WI38 (cell line): ENCODE measurements around the gene MCRIP2.

ENCODE experiments used
- H3K4me3 ChIP-seq: 2 replicates; pipeline ENCODE4 v1.5.1; 2011; ENCODE audit warnings: low read depth, mild to moderate bottlenecking, control low read depth, low read length
- TF ChIP-seq, protein P1 (sequence below): IDR thresholded peaks from 2 replicates; pipeline ENCODE4 v1.5.1; 2012; ENCODE audit warnings: low read depth, mild to moderate bottlenecking, control low read depth, low read length

Gene MCRIP2

GRCh38 chr16:640614-641013, 1.0 kb upstream of the MCRIP2 start:
- H3K4me3 ChIP-seq, result peak overlapping the region; percentile 75; the same call in 1 of the 2 replicates
- TF ChIP-seq, protein P1, sequence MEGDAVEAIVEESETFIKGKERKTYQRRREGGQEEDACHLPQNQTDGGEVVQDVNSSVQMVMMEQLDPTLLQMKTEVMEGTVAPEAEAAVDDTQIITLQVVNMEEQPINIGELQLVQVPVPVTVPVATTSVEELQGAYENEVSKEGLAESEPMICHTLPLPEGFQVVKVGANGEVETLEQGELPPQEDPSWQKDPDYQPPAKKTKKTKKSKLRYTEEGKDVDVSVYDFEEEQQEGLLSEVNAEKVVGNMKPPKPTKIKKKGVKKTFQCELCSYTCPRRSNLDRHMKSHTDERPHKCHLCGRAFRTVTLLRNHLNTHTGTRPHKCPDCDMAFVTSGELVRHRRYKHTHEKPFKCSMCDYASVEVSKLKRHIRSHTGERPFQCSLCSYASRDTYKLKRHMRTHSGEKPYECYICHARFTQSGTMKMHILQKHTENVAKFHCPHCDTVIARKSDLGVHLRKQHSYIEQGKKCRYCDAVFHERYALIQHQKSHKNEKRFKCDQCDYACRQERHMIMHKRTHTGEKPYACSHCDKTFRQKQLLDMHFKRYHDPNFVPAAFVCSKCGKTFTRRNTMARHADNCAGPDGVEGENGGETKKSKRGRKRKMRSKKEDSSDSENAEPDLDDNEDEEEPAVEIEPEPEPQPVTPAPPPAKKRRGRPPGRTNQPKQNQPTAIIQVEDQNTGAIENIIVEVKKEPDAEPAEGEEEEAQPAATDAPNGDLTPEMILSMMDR, result no peak

DNA sequence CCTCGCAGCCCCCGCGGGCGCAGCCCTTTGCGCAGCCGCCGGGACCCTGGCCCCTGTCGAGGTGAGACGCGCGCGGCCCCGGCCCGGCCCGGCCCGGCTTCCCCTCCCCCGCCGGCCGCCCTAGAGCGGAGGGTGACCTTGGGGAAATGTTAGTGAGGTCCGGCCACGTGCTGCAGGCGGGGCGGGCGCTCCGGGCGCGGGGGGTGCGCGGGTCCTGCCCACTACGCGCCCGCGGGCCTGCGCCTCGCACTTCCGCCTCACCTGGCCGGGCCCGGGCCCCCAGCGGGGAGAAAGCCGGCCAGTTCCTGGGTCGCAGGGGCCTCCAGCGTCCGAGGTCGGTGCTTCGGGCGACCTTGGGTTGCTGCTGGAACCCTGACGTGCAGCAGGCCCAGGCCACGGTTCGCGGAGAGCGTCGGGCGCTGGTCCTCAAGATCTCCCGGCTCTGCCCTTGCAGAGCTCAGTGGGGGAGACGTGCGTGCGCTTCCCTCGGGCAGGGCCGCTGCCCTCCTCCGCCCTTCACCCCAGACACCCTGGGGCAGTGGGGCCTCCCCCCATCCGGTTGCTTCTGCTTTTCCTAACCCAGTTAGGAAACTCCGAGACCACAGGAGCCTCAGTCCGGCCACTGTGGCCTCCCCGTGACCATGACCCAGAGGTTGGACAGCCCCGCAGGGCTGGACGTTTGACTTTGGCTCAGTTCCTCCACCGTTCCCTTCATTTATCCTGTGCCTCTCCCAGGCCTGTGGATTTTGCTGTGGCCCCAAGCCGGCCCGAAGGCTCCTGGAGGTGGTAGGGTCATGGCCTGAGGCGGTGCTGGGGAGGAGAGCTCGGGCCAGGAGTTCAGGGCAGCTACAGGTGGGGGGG, 791 bp downstream of the MCRIP2 start:
- peak overlapping the region; percentile 75 for H3K4me3 ChIP-seq
- TF ChIP-seq, protein P1, result no peak

DNA sequence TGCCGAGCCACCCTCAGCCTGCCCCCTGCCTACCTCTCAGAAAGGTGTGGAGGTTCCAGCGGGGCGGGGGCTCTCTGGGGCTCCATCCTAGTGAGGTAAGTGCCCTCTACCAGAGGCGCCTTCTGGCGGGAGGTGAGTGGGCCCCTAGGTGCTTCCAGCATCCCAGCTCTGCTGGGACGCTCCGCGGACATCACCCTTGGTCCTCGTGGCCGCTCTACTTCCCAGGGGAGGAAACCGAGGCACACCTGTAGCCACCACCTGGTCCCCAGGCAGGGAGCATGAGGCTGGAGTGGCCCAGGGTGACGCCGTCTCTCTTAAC, 1.4 kb downstream of the MCRIP2 start:
- H3K4me3 ChIP-seq, result peak overlapping the region; percentile 75
- TF ChIP-seq, protein P1, result no peak

DNA sequence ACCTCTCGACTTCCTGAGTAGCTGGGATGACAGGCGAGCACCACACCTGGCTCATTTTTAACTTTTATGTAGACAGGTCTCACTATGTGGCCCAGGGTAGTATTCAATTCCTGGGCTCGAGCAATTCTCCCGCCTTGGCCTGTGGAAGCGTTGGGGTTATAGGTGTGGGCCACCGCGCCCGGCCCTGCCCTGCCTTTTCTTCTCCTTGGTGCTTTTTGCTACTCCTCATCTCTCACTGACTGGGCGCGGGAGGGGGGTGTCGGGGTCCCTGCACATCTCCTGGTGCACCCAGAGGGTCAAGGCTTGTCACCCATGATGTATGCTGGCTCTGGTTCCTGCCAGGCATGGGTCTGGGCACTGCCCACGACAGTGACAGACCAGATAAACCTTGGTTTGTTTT, 2.9 kb downstream of the MCRIP2 start:
- no peak overlapping the region for H3K4me3 ChIP-seq
- TF ChIP-seq, protein P1, result no peak

DNA sequence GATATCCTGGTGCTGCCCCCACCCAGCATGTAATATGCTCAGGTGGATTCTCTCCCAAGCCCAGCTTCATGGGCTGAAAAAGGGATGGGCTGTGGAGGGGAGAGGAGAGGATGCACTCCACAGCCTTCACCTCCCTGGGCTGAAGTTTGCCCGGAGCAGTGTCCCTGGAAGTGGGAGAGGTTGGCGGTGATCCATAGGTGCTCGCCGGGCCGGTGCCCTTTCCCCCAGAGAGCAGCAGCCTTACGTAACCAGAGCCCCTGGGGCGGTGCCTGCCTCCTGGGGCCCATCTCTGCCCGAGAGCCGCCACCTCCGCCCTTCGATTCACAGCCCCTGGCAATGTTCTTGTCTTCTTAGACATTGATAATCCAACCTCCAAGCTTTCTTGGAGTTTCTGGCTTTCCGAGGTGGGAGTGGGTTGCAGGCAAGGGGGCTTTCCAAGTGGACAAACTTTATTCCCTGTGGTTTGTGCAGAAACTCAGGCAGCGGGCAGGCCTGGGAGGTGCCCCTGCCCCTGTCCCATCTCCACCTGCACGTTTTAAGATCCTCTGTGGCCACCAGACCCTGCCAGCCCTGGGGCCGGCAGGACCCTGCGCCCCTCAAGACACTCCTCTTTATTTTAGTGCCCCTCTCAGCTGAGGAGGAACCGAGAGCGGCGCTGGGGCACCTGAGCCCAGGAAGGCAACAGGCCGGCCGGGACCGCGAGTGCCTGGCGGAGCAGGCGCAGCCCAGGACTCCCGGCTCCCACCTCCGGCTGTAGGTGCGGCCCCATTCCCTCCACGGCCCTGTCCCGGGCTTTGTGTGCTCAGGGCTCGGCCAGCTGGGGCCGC, 4.4 kb downstream of the MCRIP2 start:
- no peak overlapping the region for H3K4me3 ChIP-seq
- TF ChIP-seq, protein P1, result no peak

DNA sequence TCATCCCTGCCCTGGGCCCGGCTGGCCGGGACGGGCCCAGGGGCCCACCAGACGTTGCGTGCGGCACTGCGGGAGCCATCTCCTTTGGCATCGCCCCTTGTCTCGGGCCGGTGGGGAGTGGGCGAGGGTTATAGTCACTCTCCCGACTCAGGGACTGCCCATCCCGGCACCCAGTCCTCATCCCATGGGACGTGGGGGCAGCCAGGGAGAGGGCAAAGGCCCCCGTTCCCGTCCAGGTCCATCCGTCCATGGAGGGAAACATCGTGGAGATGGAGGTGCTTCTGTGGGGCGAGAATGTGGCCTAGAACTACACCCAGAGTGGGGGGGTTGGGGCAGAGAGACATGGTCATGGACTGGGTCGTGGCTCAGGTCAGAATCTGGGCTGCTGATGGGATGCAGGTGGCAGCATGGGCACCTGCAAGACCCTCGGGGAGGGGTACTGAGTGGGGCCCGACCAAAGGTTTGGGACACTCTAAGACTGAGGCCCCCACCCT, 5.1 kb downstream of the MCRIP2 start:
- TF ChIP-seq, protein P1, result no peak
- H3K4me3 ChIP-seq, result no peak overlapping the region
